ENCODE results near the gene SLC6A9. TPM values are rescaled to one million over a fixed set of nuclear protein-coding genes. Genes with fewer than 3 reads are reported as not detected.

Gene SLC6A9
- polyA plus RNA-seq, 2 of the 4 experiments (the other 2 are of a cell fraction), result 9.0 to 17.7 TPM

DNA sequence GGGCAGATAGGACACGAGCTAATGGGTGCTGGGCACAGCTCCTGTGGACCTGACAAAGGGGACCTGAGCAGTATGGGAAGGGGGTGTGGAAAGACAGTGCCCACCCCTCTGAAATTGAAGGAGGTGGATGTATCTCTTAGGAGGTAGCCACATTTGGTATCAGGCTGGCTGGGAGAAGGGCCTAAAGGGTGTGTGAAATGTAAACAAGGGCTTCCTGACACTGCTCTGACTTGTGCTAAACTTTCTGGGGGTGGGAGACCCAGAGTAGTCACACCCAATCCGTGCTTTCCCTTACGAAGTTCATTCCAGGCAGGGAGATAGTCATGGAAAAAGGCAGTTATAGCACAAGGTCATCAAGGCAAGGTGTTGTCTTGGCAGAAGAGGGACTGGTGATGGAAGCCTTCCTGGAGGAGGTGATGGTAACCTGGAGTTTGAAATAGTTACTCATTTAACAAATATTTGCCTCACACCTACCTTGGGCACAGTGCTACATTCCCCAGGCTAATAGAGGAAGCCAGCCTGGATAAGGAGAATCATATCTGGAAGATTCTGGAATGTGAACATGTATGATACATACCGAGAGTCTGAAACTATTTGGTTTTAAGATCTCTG, 45.2 kb downstream of the SLC6A9 start:
- H3K4me3 ChIP-seq, result no peak overlapping the region
- H3K4me1 ChIP-seq, result peaks cover 32% of the 10 kb centered on the region
- TF ChIP-seq ZFP36 (IDR thresholded peaks at IDR 0.05; ENCODE audit: borderline replicate concordance, partially characterized antibody), result peak; percentile 80
- TF ChIP-seq RARB (CRISPR knock-in tag; IDR thresholded peaks at IDR 0.05), result no peak
- 74% methylated on average over 4 of the region's 4 CpGs for WGBS (ENCODE audit: missing lambda C conversion rate)
- no peak for ATAC-seq
- H3K4me2 ChIP-seq, result no peak overlapping the region
- POLR2A ChIA-PET, result no interaction called here
- H3K27ac ChIP-seq, result no peak overlapping the region
- no peak for DNase-seq (ENCODE audit: low read depth in 1 of 2, low spot score in 1 of 2)
- H3K9me3 ChIP-seq, result no peaks in the 10 kb centered on the region
- CTCF ChIA-PET, result interaction anchor here (1.3 to 2.1 kb wide), 4 partner anchors 20 to 625 kb away, joined by 3 to 8 read pairs (median 4); no protein-coding TSS in a partner anchor
- FAIRE-seq, result no peak

- Histone ChIP-seq H3K4me1 (peaks cover 30% of the 10 kb centered on the region; the same call in 2 of the 3 replicates), H3K27ac (no peak overlapping the region), H3K4me3 (no peak overlapping the region), H3K4me2 (no peak overlapping the region), H3K9me3 (no peaks in the 10 kb centered on the region)
- no peak for TF ChIP-seq CHD4 (IDR thresholded peaks at IDR 0.05; ENCODE audit: borderline replicate concordance)
- no peak for TF ChIP-seq RNF2 (IDR thresholded peaks at IDR 0.05; ENCODE audit: borderline replicate concordance, low read depth)
- TF ChIP-seq CBX2 (IDR thresholded peaks at IDR 0.05; ENCODE audit: borderline replicate concordance, low read depth), result no peak
- no peak for TF ChIP-seq CTCF (IDR thresholded peaks at IDR 0.05)
- TF ChIP-seq, protein P1, sequence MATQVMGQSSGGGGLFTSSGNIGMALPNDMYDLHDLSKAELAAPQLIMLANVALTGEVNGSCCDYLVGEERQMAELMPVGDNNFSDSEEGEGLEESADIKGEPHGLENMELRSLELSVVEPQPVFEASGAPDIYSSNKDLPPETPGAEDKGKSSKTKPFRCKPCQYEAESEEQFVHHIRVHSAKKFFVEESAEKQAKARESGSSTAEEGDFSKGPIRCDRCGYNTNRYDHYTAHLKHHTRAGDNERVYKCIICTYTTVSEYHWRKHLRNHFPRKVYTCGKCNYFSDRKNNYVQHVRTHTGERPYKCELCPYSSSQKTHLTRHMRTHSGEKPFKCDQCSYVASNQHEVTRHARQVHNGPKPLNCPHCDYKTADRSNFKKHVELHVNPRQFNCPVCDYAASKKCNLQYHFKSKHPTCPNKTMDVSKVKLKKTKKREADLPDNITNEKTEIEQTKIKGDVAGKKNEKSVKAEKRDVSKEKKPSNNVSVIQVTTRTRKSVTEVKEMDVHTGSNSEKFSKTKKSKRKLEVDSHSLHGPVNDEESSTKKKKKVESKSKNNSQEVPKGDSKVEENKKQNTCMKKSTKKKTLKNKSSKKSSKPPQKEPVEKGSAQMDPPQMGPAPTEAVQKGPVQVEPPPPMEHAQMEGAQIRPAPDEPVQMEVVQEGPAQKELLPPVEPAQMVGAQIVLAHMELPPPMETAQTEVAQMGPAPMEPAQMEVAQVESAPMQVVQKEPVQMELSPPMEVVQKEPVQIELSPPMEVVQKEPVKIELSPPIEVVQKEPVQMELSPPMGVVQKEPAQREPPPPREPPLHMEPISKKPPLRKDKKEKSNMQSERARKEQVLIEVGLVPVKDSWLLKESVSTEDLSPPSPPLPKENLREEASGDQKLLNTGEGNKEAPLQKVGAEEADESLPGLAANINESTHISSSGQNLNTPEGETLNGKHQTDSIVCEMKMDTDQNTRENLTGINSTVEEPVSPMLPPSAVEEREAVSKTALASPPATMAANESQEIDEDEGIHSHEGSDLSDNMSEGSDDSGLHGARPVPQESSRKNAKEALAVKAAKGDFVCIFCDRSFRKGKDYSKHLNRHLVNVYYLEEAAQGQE (IDR thresholded peaks at IDR 0.05), result no peak
- no peak for TF ChIP-seq ZFP36 (IDR thresholded peaks at IDR 0.05; ENCODE audit: borderline replicate concordance, partially characterized antibody)
- TF ChIP-seq, protein P2, sequence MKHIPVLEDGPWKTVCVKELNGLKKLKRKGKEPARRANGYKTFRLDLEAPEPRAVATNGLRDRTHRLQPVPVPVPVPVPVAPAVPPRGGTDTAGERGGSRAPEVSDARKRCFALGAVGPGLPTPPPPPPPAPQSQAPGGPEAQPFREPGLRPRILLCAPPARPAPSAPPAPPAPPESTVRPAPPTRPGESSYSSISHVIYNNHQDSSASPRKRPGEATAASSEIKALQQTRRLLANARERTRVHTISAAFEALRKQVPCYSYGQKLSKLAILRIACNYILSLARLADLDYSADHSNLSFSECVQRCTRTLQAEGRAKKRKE (CRISPR knock-in tag; IDR thresholded peaks at IDR 0.05; ENCODE audit: low read depth), result no peak
- TF ChIP-seq, protein P3, sequence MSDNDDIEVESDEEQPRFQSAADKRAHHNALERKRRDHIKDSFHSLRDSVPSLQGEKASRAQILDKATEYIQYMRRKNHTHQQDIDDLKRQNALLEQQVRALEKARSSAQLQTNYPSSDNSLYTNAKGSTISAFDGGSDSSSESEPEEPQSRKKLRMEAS (IDR thresholded peaks at IDR 0.05), result no peak
- no peak for TF ChIP-seq TFCP2L1 (CRISPR knock-in tag; IDR thresholded peaks at IDR 0.05)
- TF ChIP-seq HEYL (CRISPR knock-in tag; IDR thresholded peaks at IDR 0.05), result no peak
- no peak for TF ChIP-seq ESRRA (IDR thresholded peaks at IDR 0.05; ENCODE audit: borderline replicate concordance, low read length)
- TF ChIP-seq ELK1 (IDR thresholded peaks at IDR 0.05; ENCODE audit: low read depth, low read length), result no peak
- TF ChIP-seq MYC (IDR thresholded peaks at IDR 0.05; ENCODE audit: borderline replicate concordance, low read length), result no peak
- ChIA-PET POLR2A (no interaction called here), CTCF (interaction anchor here (1.6 kb wide), 1 partner anchor 62 kb away, joined by 3 read pairs; no protein-coding TSS in a partner anchor)
- ATAC-seq (no peak), FAIRE-seq (no peak), DNase-seq (ENCODE audit: low read depth in 1 of 2, low spot score in 1 of 2) (no peak)
- 88% methylated on average over 10 of the region's 16 CpGs for WGBS (ENCODE audit: missing lambda C conversion rate)
Measured at GRCh38 chr1:43984855-43985254, 46.4 kb downstream of the SLC6A9 start.
